Activated CD4-positive, alpha-beta memory T cell treated with anti-CD3 and anti-CD28 coated beads, Interleukin-2, amount 10 ng/mL, durations not matched to agents 7 days and 5 days (primary cell): ENCODE results near the gene CCDC88B. TPM values are rescaled to one million over a fixed set of nuclear protein-coding genes. Genes with fewer than 3 reads are reported as not detected.

ENCODE experiments used
- CTCF ChIA-PET: fragments of 350-600 bp; sonication (Branson Sonifier 250); formaldehyde crosslinking; loops from one replicate; lab custom pipeline; 2021; ENCODE audit warnings: antibody characterized with exemption, inconsistent platforms; lab: Charles Lee
- POLR2A ChIA-PET: fragments of 350-600 bp; sonication (Branson Sonifier 250); formaldehyde crosslinking; loops from one replicate; lab custom pipeline; 2021; ENCODE audit warnings: antibody characterized with exemption; lab: Charles Lee
- DNase-seq: peaks from one replicate; pipeline ENCODE4 v3.0.0-alpha.2; 2020
- H3K27ac Mint-ChIP-seq: one replicate; pipeline ENCODE4 v1.8.0; 2021; ENCODE audit warnings: mild to moderate bottlenecking, mixed read lengths
- H3K27me3 Mint-ChIP-seq: one replicate; pipeline ENCODE4 v1.8.0; 2021; ENCODE audit warnings: mixed read lengths
- H3K36me3 Mint-ChIP-seq: one replicate; pipeline ENCODE4 v1.8.0; 2021; ENCODE audit warnings: low read depth, mixed read lengths
- H3K4me1 Mint-ChIP-seq: one replicate; pipeline ENCODE4 v1.8.0; 2021; ENCODE audit warnings: mixed read lengths
- H3K4me3 Mint-ChIP-seq: one replicate; pipeline ENCODE4 v1.8.0; 2021; ENCODE audit warnings: mild to moderate bottlenecking, mixed read lengths
- H3K9me3 Mint-ChIP-seq: one replicate; pipeline ENCODE4 v1.8.0; 2021; ENCODE audit warnings: mixed read lengths
- total RNA-seq, 2 experiments: library from RNA; stranded (reverse); gene quantifications; one replicate each; pipeline ENCODE4 v1.2.3, GENCODE V29; 2021

Gene CCDC88B
- total RNA-seq, 2 experiments from 2014 or later, result 99.1 to 106 TPM

- CTCF ChIA-PET, result interaction anchor here (0.7 to 3.9 kb wide), 3 partner anchors 12 to 23 kb away, joined by 3 to 16 read pairs (median 6); no protein-coding TSS in a partner anchor
- Mint-ChIP-seq H3K9me3 (no peaks in the 10 kb centered on the region), H3K36me3 (peaks cover 7% of the 10 kb centered on the region), H3K27ac (no peak overlapping the region), H3K27me3 (no peaks in the 10 kb centered on the region), H3K4me1 (peaks cover 15% of the 10 kb centered on the region), H3K4me3 (no peak overlapping the region)
- no peak for DNase-seq
- POLR2A ChIA-PET, result interaction anchor here (1.3 to 4.2 kb wide), 3 partner anchors 14 to 37 kb away, joined by 4 to 13 read pairs (median 13); partner anchors contain the start of genes CCDC88B, PRDX5 and TRMT112
Measured at GRCh38 chr11:64353715-64354506, 13.9 kb downstream of the CCDC88B start.

GRCh38 chr11:64355078-64355940, 15.3 kb downstream of the CCDC88B start:
- CTCF ChIA-PET, result interaction anchor here (0.6 to 3.9 kb wide), 8 partner anchors 13 to 149 kb away, joined by 3 to 16 read pairs (median 4); partner anchors contain the start of genes FERMT3 and PRDX5
- Mint-ChIP-seq H3K27ac (no peak overlapping the region), H3K4me1 (peaks cover 25% of the 10 kb centered on the region), H3K4me3 (no peak overlapping the region), H3K9me3 (no peaks in the 10 kb centered on the region), H3K36me3 (peaks cover 11% of the 10 kb centered on the region), H3K27me3 (no peaks in the 10 kb centered on the region)
- POLR2A ChIA-PET, result interaction anchor here (0.6 to 4.2 kb wide), 3 partner anchors 9 to 38 kb away, joined by 3 to 13 read pairs (median 13); partner anchors contain the start of genes CCDC88B, PRDX5 and TRMT112
- peak; percentile 26 for DNase-seq

GRCh38 chr11:64356498-64357411, 16.8 kb downstream of the CCDC88B start:
- ChIA-PET POLR2A (interaction anchor here (0.6 to 5.1 kb wide), 4 partner anchors 7 to 39 kb away, joined by 3 to 29 read pairs (median 3); partner anchors contain the start of genes PRDX5 and TRMT112), CTCF (interaction anchor here (0.9 to 4.1 kb wide), 10 partner anchors 14 to 150 kb away, joined by 3 to 28 read pairs (median 5); partner anchors contain the start of genes CCDC88B, FERMT3, PRDX5 and TRMT112)
- H3K36me3 Mint-ChIP-seq, result peaks cover 22% of the 10 kb centered on the region
- no peaks in the 10 kb centered on the region for H3K9me3 Mint-ChIP-seq
- peak overlapping the region; percentile 10 for H3K4me3 Mint-ChIP-seq
- no peaks in the 10 kb centered on the region for H3K27me3 Mint-ChIP-seq
- DNase-seq, result peak; percentile 53
- H3K27ac Mint-ChIP-seq, result peak overlapping the region; percentile 72
- peaks cover 36% of the 10 kb centered on the region for H3K4me1 Mint-ChIP-seq

GRCh38 chr11:64357446-64357845, 17.4 kb downstream of the CCDC88B start:
- peaks cover 40% of the 10 kb centered on the region for H3K4me1 Mint-ChIP-seq
- POLR2A ChIA-PET, result interaction anchor here (0.7 to 5.1 kb wide), 6 partner anchors 8 to 151 kb away, joined by 3 to 29 read pairs (median 6); partner anchors contain the start of genes CCDC88B, FERMT3, PRDX5 and TRMT112
- H3K36me3 Mint-ChIP-seq, result peaks cover 29% of the 10 kb centered on the region
- no peak overlapping the region for H3K4me3 Mint-ChIP-seq
- peak overlapping the region; percentile 89 for H3K27ac Mint-ChIP-seq
- no peak for DNase-seq
- H3K27me3 Mint-ChIP-seq, result no peaks in the 10 kb centered on the region
- H3K9me3 Mint-ChIP-seq, result no peaks in the 10 kb centered on the region
- CTCF ChIA-PET, result interaction anchor here (0.9 to 4.1 kb wide), 10 partner anchors 9 to 151 kb away, joined by 3 to 28 read pairs (median 5); partner anchors contain the start of genes CCDC88B, FERMT3, PRDX5 and TRMT112

GRCh38 chr11:64357904-64358535, 18.0 kb downstream of the CCDC88B start:
- DNase-seq, result peak; percentile 77
- Mint-ChIP-seq H3K4me3 (peak overlapping the region; percentile 70), H3K4me1 (peaks cover 40% of the 10 kb centered on the region), H3K27me3 (no peaks in the 10 kb centered on the region), H3K9me3 (no peaks in the 10 kb centered on the region), H3K36me3 (peaks cover 32% of the 10 kb centered on the region), H3K27ac (peak overlapping the region; percentile 89)
- ChIA-PET POLR2A (interaction anchor here (1.1 to 5.1 kb wide), 6 partner anchors 9 to 421 kb away, joined by 3 to 29 read pairs (median 7); partner anchors contain the start of genes CCDC88B, FERMT3, PRDX5 and SF1), CTCF (interaction anchor here (0.6 to 4.1 kb wide), 7 partner anchors 10 to 91 kb away, joined by 3 to 28 read pairs (median 6); partner anchors contain the start of genes CCDC88B, PRDX5 and TRMT112)

GRCh38 chr11:64358536-64358906, 18.5 kb downstream of the CCDC88B start:
- no peaks in the 10 kb centered on the region for H3K27me3 Mint-ChIP-seq
- ChIA-PET POLR2A (interaction anchor here (1.5 to 5.1 kb wide), 5 partner anchors 9 to 420 kb away, joined by 4 to 29 read pairs (median 8); partner anchors contain the start of genes CCDC88B, FERMT3, PRDX5 and SF1), CTCF (interaction anchor here (0.6 to 4.1 kb wide), 7 partner anchors 10 to 91 kb away, joined by 3 to 28 read pairs (median 6); partner anchors contain the start of genes CCDC88B, PRDX5 and TRMT112)
- peaks cover 34% of the 10 kb centered on the region for H3K36me3 Mint-ChIP-seq
- peak overlapping the region; percentile 70 for H3K4me3 Mint-ChIP-seq
- DNase-seq, result no peak
- no peaks in the 10 kb centered on the region for H3K9me3 Mint-ChIP-seq
- peaks cover 40% of the 10 kb centered on the region for H3K4me1 Mint-ChIP-seq
- peak overlapping the region; percentile 89 for H3K27ac Mint-ChIP-seq

GRCh38 chr11:64358907-64359711, 19.1 kb downstream of the CCDC88B start, which contains the start of gene RPS6KA4:
RPS6KA4 (plus strand) TSS chr11:64359162; CDS start chr11:64359236, 74 bp downstream.
- H3K36me3 Mint-ChIP-seq, result peaks cover 37% of the 10 kb centered on the region

GRCh38 chr11:64359712-64360445, 19.9 kb downstream of the CCDC88B start:
- ChIA-PET POLR2A (interaction anchor here (0.9 to 5.1 kb wide), 10 partner anchors 10 to 419 kb away, joined by 3 to 29 read pairs (median 4); partner anchors contain the start of genes CCDC88B, FERMT3, PRDX5 and SF1), CTCF (interaction anchor here (0.7 to 4.1 kb wide), 12 partner anchors 14 to 329 kb away, joined by 3 to 28 read pairs (median 4); partner anchors contain the start of genes PRDX5 and TRMT112)
- H3K27ac Mint-ChIP-seq, result peak overlapping the region; percentile 78
- no peaks in the 10 kb centered on the region for H3K27me3 Mint-ChIP-seq
- peak overlapping the region; percentile 92 for H3K4me3 Mint-ChIP-seq
- H3K36me3 Mint-ChIP-seq, result peaks cover 42% of the 10 kb centered on the region
- DNase-seq, result peak; percentile 43
- H3K9me3 Mint-ChIP-seq, result no peaks in the 10 kb centered on the region
- H3K4me1 Mint-ChIP-seq, result peaks cover 43% of the 10 kb centered on the region

More at GRCh38 chr11:64358907-64359711, 19.1 kb downstream of the CCDC88B start, which contains the start of gene RPS6KA4:
- DNase-seq, result peak; percentile 65
- Mint-ChIP-seq H3K4me1 (peaks cover 40% of the 10 kb centered on the region), H3K27ac (peak within 1 kb of the TSS; percentile 89), H3K9me3 (no peaks in the 10 kb centered on the region), H3K27me3 (no peaks in the 10 kb centered on the region), H3K4me3 (peak within 1 kb of the TSS; percentile 92)
- ChIA-PET POLR2A (interaction anchor here (1.0 to 5.1 kb wide), 10 partner anchors 10 to 420 kb away, joined by 3 to 29 read pairs (median 4); partner anchors contain the start of genes CCDC88B, FERMT3, PRDX5 and SF1), CTCF (interaction anchor here (0.7 to 4.1 kb wide), 12 partner anchors 11 to 330 kb away, joined by 3 to 28 read pairs (median 4); partner anchors contain the start of genes PRDX5 and TRMT112)

GRCh38 chr11:64360448-64360921, 20.5 kb downstream of the CCDC88B start:
- CTCF ChIA-PET, result interaction anchor here (1.1 to 4.1 kb wide), 9 partner anchors 18 to 328 kb away, joined by 3 to 28 read pairs (median 7); partner anchors contain the start of genes PRDX5 and TRMT112
- Mint-ChIP-seq H3K36me3 (peaks cover 48% of the 10 kb centered on the region), H3K4me1 (peaks cover 43% of the 10 kb centered on the region), H3K4me3 (peak overlapping the region; percentile 92), H3K27me3 (no peaks in the 10 kb centered on the region), H3K27ac (no peak overlapping the region), H3K9me3 (no peaks in the 10 kb centered on the region)
- POLR2A ChIA-PET, result interaction anchor here (0.9 to 5.1 kb wide), 7 partner anchors 11 to 293 kb away, joined by 3 to 29 read pairs (median 4); partner anchors contain the start of genes PRDX5 and TRMT112
- no peak for DNase-seq
